ENCODE results near the gene VSIG8. TPM values are rescaled to one million over a fixed set of nuclear protein-coding genes. Genes with fewer than 3 reads are reported as not detected.
A peak's percentile ranks its signal among the peaks of the same experiment; 100 is the strongest.

Gene VSIG8
- total RNA-seq, 1 donor: not detected

- DNase-seq (ENCODE audit: low read depth): no peak
- H3K4me3 ChIP-seq (ENCODE audit: low read depth, low read length): no peak overlapping the region
- TF ChIP-seq, protein P1, sequence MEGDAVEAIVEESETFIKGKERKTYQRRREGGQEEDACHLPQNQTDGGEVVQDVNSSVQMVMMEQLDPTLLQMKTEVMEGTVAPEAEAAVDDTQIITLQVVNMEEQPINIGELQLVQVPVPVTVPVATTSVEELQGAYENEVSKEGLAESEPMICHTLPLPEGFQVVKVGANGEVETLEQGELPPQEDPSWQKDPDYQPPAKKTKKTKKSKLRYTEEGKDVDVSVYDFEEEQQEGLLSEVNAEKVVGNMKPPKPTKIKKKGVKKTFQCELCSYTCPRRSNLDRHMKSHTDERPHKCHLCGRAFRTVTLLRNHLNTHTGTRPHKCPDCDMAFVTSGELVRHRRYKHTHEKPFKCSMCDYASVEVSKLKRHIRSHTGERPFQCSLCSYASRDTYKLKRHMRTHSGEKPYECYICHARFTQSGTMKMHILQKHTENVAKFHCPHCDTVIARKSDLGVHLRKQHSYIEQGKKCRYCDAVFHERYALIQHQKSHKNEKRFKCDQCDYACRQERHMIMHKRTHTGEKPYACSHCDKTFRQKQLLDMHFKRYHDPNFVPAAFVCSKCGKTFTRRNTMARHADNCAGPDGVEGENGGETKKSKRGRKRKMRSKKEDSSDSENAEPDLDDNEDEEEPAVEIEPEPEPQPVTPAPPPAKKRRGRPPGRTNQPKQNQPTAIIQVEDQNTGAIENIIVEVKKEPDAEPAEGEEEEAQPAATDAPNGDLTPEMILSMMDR (IDR thresholded peaks at IDR 0.05; ENCODE audit: insufficient read depth, low read depth, low read length): no peak
Observed at GRCh38 chr1:159861218-159861617, 1.2 kb downstream of the VSIG8 start.

- no peak overlapping the region for H3K4me3 ChIP-seq (ENCODE audit: low read depth, low read length)
- TF ChIP-seq, protein P1 (IDR thresholded peaks at IDR 0.05; ENCODE audit: insufficient read depth, low read depth, low read length): no peak
- no peak for DNase-seq (ENCODE audit: low read depth)
Observed at GRCh38 chr1:159860456-159860855, 2.0 kb downstream of the VSIG8 start.

DNA sequence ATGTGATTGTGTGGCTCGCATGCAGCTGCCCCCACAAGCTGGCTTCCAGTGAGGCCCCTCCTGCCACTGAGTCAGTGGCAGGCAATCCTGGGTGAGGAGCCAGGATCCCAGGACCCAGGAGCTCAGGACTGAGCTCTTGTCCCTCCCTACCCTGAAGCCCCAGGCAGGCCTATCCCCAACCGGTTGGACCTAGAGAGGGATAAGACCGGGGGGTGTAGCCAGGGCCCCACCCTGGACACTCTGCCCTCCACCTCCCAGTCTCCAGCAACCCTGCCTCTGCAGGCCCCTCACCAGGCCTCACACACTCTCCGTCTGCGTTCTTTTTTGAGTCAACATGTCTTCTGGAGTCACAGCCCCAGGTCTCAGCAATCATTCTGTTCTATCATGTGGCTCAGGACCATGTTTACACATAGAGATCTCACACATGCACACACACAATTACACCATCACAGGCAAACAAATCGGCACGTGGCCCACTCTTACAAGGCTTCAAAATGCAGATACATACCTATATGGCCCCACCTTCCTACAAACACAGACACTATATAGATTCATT, 2.6 kb downstream of the VSIG8 start:
- no peak for DNase-seq (ENCODE audit: low read depth)

DNA sequence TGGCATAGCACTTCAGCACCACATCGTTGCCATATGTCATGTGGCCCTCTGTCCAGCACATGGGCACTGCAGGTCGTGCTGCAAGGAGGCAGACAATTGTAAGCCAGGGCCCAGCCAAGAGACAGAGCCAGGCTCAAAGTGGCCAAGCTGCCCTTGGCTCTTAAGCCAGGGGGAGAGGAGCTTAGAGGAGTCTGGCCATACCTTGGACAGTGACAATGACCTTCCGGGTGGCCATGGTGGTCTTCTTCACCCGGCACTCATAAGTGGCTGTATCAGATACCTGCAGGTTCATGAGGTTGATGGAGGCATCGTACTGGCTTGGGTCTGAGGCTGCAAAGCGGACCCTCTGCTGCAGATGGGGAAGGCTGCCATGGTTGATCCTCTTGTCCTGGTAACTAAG, 4.6 kb downstream of the VSIG8 start:
- TF ChIP-seq, protein P1 (IDR thresholded peaks at IDR 0.05; ENCODE audit: insufficient read depth, low read depth, low read length): no peak
- no peak for DNase-seq (ENCODE audit: low read depth)

More for the DNA sequence above, 2.6 kb downstream of the VSIG8 start:
- TF ChIP-seq, protein P1 (IDR thresholded peaks at IDR 0.05; ENCODE audit: insufficient read depth, low read depth, low read length): no peak
- no peak overlapping the region for H3K4me3 ChIP-seq (ENCODE audit: low read depth, low read length)

DNA sequence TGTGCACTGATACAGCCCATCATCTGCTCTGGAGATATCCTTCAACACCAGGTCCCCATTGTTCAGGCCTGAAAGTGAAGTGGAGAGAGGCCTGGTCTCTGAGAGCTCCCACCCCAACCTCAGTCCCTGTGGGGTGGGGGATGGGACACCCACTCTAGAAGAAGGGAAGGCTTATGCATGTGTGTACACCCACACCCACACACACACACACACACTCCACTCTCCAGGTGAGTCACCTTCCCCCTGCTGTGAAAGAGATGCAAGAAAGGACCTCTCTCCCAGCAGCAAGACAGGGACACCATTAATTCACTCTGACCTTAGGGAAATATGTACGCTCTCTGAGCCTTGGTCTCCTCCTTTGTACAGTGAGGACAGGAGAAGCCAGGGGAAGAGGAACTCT, 5.9 kb downstream of the VSIG8 start:
- no peak for DNase-seq (ENCODE audit: low read depth)
- H3K4me3 ChIP-seq (ENCODE audit: low read depth, low read length): no peak overlapping the region
- TF ChIP-seq, protein P1 (IDR thresholded peaks at IDR 0.05; ENCODE audit: insufficient read depth, low read depth, low read length): no peak

More for the DNA sequence above, 4.6 kb downstream of the VSIG8 start:
- H3K4me3 ChIP-seq (ENCODE audit: low read depth, low read length): no peak overlapping the region

GRCh38 chr1:159855709-159856108, 6.7 kb downstream of the VSIG8 start:
- H3K4me3 ChIP-seq (ENCODE audit: low read depth, low read length): no peak overlapping the region
- DNase-seq (ENCODE audit: low read depth): no peak
- TF ChIP-seq, protein P1 (IDR thresholded peaks at IDR 0.05; ENCODE audit: insufficient read depth, low read depth, low read length): no peak

DNA sequence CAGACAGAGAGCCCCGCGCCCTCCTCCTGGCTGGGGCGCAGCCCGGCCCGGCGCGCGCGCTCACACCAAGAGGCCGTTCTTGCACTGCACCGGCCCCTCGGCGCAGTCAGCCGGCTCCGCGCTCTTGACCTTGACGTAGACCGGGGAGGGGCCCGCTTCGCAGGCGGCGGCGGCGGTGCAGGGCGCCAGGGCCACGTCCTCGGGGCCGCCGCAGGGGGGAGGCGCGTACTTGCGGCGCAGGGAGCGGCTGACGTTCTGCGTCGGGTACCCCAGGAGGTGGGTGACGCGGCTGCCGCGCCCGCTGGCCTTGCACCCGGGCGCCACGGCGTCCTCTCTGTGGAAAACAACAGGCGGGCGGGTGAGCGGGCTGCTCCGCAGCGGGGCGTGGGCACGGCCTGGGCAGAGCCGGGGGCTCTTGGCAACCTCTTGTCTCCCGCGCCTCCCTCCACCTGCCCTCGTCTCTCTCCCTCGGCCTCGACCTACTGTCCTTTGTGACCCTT, 7.7 kb downstream of the VSIG8 start:
- H3K4me3 ChIP-seq (ENCODE audit: low read depth, low read length): peak overlapping the region; percentile 68
- TF ChIP-seq, protein P1 (IDR thresholded peaks at IDR 0.05; ENCODE audit: insufficient read depth, low read depth, low read length): no peak
- DNase-seq (ENCODE audit: low read depth): peak; percentile 91
